HepG2 (cell line): ENCODE results near the gene KRTAP10-9. TPM values are rescaled to one million over a fixed set of nuclear protein-coding genes. Genes with fewer than 3 reads are reported as not detected.

Experiments
- ATAC-seq: fragments of 200-7000 bp; cut with Tn5 transposase; 3 replicates; pipeline ENCODE4 v1.9.1; 2020; ENCODE audit warnings: mild to moderate bottlenecking, moderate library complexity
- BruUV-seq: library from RNA; stranded (reverse); fragments of 400-500 nt; replicated peaks from 2 replicates; lab custom pipeline; 2021; lab: Mats Ljungman, UMichigan
- CTCF ChIA-PET: fragments of 300-600 bp; formaldehyde crosslinking; extraction: SDS; loops from one replicate; lab custom pipeline; 2021; ENCODE audit warnings: low total read pairs, inconsistent platforms, low intra/inter-chr PET ratio; lab: Yijun Ruan, JAX
- POLR2A ChIA-PET: fragments of 350-600 bp; sonication (Branson Sonifier 250); formaldehyde crosslinking; loops from one replicate; lab custom pipeline; 2020; ENCODE audit warnings: antibody characterized with exemption, inconsistent platforms; lab: Yijun Ruan, JAX
- DNase-seq: peaks from one replicate; pipeline ENCODE4 v3.0.0-alpha.2; 2015; ENCODE audit warnings: low spot score
- FAIRE-seq: peaks from 3 replicates; lab custom pipeline; 2011; peaks lifted over from hg19 to GRCh38; lab: Jason Lieb, UNC
- H2AFZ ChIP-seq: one replicate; pipeline ENCODE4 v1.6.1; 2011; ENCODE audit warnings: low read length, inconsistent platforms
- H3K27ac ChIP-seq: fragments of 300-600 bp; 3 replicates; pipeline ENCODE4 v1.8.0; 2011; ENCODE audit warnings: mixed run types, mild to moderate bottlenecking, mixed read lengths, low read length, inconsistent platforms; ENCODE audit not compliant: insufficient read depth; ENCODE audit errors: extremely low read length
- H3K27me3 ChIP-seq, 2 experiments: fragments of 200-600 bp in 1 of 2; 2 replicates in 1 of 2; 3 replicates in 1 of 2; pipeline versions ENCODE4 v1.6.0 to v1.8.0; 2011; ENCODE audit warnings: low read length in 2 of 2, mild to moderate bottlenecking in 2 of 2, moderate library complexity in 2 of 2, inconsistent platforms in 1 of 2; ENCODE audit not compliant: insufficient read depth in 2 of 2, control insufficient read depth in 1 of 2
- H3K36me3 ChIP-seq, 2 experiments: fragments of 200-600 bp in 1 of 2; replicated peaks in 1 of 2; 2 replicates in 1 of 2; 3 replicates in 1 of 2; pipeline versions ENCODE4 v1.5.1 to v1.8.0; 2011; ENCODE audit warnings: low read length in 2 of 2, inconsistent platforms in 1 of 2; ENCODE audit not compliant: insufficient read depth in 2 of 2, control insufficient read depth in 1 of 2
- H3K4me1 ChIP-seq: 2 replicates; pipeline ENCODE4 v1.5.1; 2012; ENCODE audit warnings: low read length, inconsistent platforms; ENCODE audit not compliant: insufficient read depth
- H3K4me2 ChIP-seq: 2 replicates; pipeline ENCODE4 v1.6.0; 2011; ENCODE audit warnings: low read depth, low read length, inconsistent platforms
- H3K4me3 ChIP-seq, 3 experiments: fragments of 200-600 bp in 1 of 3; sonication (generic), shearing (Covaris generic) in 1 of 3; replicated peaks in 1 of 3; 2 replicates each; pipeline ENCODE4 v1.5.1; 2011 to 2016; ENCODE audit warnings: low read length in 3 of 3, inconsistent platforms in 2 of 3, low read depth in 2 of 3, mild to moderate bottlenecking in 2 of 3, control low read depth in 1 of 3, mixed read lengths in 1 of 3; ENCODE audit not compliant: insufficient read depth in 1 of 3
- H3K79me2 ChIP-seq: one replicate; pipeline ENCODE4 v1.6.1; 2011; ENCODE audit warnings: low read length, inconsistent platforms; ENCODE audit not compliant: insufficient read depth
- H3K9ac ChIP-seq: 2 replicates; pipeline ENCODE4 v1.6.0; 2011; ENCODE audit warnings: mild to moderate bottlenecking, low read depth, low read length, inconsistent platforms; ENCODE audit not compliant: insufficient read depth
- H3K9me3 ChIP-seq: 2 replicates; pipeline ENCODE4 v1.5.1; 2012; ENCODE audit warnings: mild to moderate bottlenecking, low read length
- H4K20me1 ChIP-seq: 2 replicates; pipeline ENCODE4 v1.6.0; 2011; ENCODE audit warnings: inconsistent platforms, mild to moderate bottlenecking, low read length, moderate library complexity; ENCODE audit not compliant: insufficient read depth
- ELF4 ChIP-seq: sonication (generic); formaldehyde crosslinking; IDR thresholded peaks from 2 replicates; pipeline ENCODE4 v1.5.0; 2020; ENCODE audit warnings: missing genetic modification reagents, mild to moderate bottlenecking, moderate library complexity, borderline replicate concordance
- SALL2 ChIP-seq: sonication (generic); formaldehyde crosslinking; IDR thresholded peaks from 2 replicates; pipeline ENCODE4 v1.8.1; 2023; ENCODE audit warnings: mild to moderate bottlenecking, missing genetic modification reagents, inconsistent platforms
- SIX1 ChIP-seq: sonication (generic); formaldehyde crosslinking; IDR thresholded peaks from 2 replicates; pipeline ENCODE4 v1.4.0; 2020; ENCODE audit warnings: missing genetic modification reagents, borderline replicate concordance
- ZNF230 ChIP-seq: sonication (generic); formaldehyde crosslinking; IDR thresholded peaks from 2 replicates; pipeline ENCODE4 v1.4.0; 2020; ENCODE audit warnings: mild to moderate bottlenecking, missing genetic modification reagents
- ZNF713 ChIP-seq: sonication (generic); formaldehyde crosslinking; IDR thresholded peaks from 2 replicates; pipeline ENCODE4 v1.4.0; 2020; ENCODE audit warnings: mild to moderate bottlenecking, missing genetic modification reagents
- ZNF781 ChIP-seq: sonication (generic); formaldehyde crosslinking; IDR thresholded peaks from 2 replicates; pipeline ENCODE4 v1.5.1; 2020; ENCODE audit warnings: borderline replicate concordance, mild to moderate bottlenecking, missing genetic modification reagents; ENCODE audit errors: not compliant biosample characterization
- WGBS: methylation state at CpG from one replicate; pipeline ENCODE4 v1.1.6; 2017; ENCODE audit warnings: low lambda C conversion rate; 5-methylcytosine and 5-hydroxymethylcytosine counted together
- in situ Hi-C: cut with HindIII; loops from 2 replicates; pipeline ENCODE4 v1.10.0; 2017; ENCODE audit warnings: low pct_unique_long_range_greater_than_20kb; ENCODE audit not compliant: extremely low pct_ligation_motif_present
- intact Hi-C: fragments of 100-400 bp; cut with micrococcal nuclease; formaldehyde crosslinking; loops from one replicate; pipeline ENCODE4 v1.10.0; 2022; ENCODE audit not compliant: unreplicated experiment
- polyA plus RNA-seq, 8 experiments: library from polyadenylated mRNA; depleted of rRNA in 3 of 8; stranded (reverse) in 7 of 8; unstranded in 1 of 8; fragments of >200 nt; fragmentation: Illumina TruSeq in 4 of 8; extraction: Trizol in 4 of 8; gene quantifications; 2 replicates each; pipeline versions ENCODE4 v1.2.1 to v1.2.3, GENCODE V29; 2011 to 2016; ENCODE audit warnings: low read depth in 4 of 8, missing spikeins in 1 of 8, mixed read lengths in 1 of 8; ENCODE audit not compliant: insufficient read depth in 1 of 8
- total RNA-seq, 5 experiments: library from RNA; depleted of rRNA; stranded (reverse); fragments of >200 nt; fragmentation: Illumina TruSeq; extraction: Trizol; gene quantifications; 2 replicates each; pipeline ENCODE4 v1.2.3, GENCODE V29; 2016; ENCODE audit warnings: low read depth in 1 of 5
- TF ChIP-seq, protein P1 (sequence below): sonication (generic); formaldehyde crosslinking; IDR thresholded peaks from 2 replicates; pipeline ENCODE4 v1.4.0; 2020; ENCODE audit warnings: missing genetic modification reagents
- TF ChIP-seq, protein P2 (sequence below): sonication (generic); formaldehyde crosslinking; IDR thresholded peaks from 2 replicates; pipeline ENCODE4 v1.8.0; 2023; ENCODE audit warnings: mild to moderate bottlenecking, missing genetic modification reagents

Gene KRTAP10-9
- total and polyA plus RNA-seq, 2 of the 13 experiments (the other 11 are each of a cell fraction or from before 2014, with no cell fraction given), result not detected

DNA sequence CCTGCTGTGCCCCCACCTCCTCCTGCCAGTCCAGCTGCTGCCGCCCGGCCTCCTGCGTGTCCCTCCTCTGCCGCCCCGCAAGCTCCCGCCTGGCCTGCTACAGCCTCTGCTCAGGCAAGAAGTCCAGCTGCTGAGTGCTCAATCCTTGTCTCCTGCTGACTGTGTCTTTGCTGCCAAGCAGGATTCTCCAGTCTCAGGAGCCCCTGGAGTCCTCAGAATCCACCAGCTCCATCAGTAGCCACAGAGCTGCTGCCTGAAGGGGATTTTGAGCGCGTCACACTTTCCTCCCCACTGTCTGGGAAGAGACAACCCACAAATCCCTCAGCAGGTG, 20.3 kb downstream of the KRTAP10-9 start:
- no peak overlapping the region for H3K4me2 ChIP-seq
- H3K4me1 ChIP-seq, result no peaks in the 10 kb centered on the region
- H4K20me1 ChIP-seq, result no peaks in the 10 kb centered on the region
- no peak for FAIRE-seq
- intact Hi-C loops, result no loop called here
- no peaks in the 10 kb centered on the region for H3K79me2 ChIP-seq
- no peak for ATAC-seq
- TF ChIP-seq ELF4 (CRISPR knock-in tag) (no peak), ZNF781 (CRISPR knock-in tag) (no peak), SIX1 (CRISPR knock-in tag) (no peak), SALL2 (CRISPR knock-in tag) (no peak), ZNF713 (CRISPR knock-in tag) (no peak), ZNF230 (CRISPR knock-in tag) (no peak)
- TF ChIP-seq, protein P1, sequence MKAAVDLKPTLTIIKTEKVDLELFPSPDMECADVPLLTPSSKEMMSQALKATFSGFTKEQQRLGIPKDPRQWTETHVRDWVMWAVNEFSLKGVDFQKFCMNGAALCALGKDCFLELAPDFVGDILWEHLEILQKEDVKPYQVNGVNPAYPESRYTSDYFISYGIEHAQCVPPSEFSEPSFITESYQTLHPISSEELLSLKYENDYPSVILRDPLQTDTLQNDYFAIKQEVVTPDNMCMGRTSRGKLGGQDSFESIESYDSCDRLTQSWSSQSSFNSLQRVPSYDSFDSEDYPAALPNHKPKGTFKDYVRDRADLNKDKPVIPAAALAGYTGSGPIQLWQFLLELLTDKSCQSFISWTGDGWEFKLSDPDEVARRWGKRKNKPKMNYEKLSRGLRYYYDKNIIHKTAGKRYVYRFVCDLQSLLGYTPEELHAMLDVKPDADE (CRISPR knock-in tag), result no peak
- TF ChIP-seq, protein P2, sequence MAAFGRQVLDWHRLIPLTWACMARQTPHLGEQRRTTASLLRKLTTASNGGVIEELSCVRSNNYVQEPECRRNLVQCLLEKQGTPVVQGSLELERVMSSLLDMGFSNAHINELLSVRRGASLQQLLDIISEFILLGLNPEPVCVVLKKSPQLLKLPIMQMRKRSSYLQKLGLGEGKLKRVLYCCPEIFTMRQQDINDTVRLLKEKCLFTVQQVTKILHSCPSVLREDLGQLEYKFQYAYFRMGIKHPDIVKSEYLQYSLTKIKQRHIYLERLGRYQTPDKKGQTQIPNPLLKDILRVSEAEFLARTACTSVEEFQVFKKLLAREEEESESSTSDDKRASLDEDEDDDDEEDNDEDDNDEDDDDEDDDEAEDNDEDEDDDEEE (CRISPR knock-in tag), result no peak
- H3K36me3 ChIP-seq, result no peaks in the 10 kb centered on the region
- DNase-seq, result no peak
- H3K27me3 ChIP-seq, result peaks cover 3 to 30% of the 10 kb centered on the region in 2 experiments; a peak in 4 of 5 replicates
- ChIA-PET CTCF (no interaction called here), POLR2A (no interaction called here)
- H3K27ac ChIP-seq, result no peak overlapping the region
- H3K9ac ChIP-seq, result no peak overlapping the region
- 65% methylated on average over 8 of the region's 8 CpGs for WGBS
- no peak overlapping the region for H3K4me3 ChIP-seq
- peaks cover 22% of the 10 kb centered on the region for H3K9me3 ChIP-seq
- in situ Hi-C loops, result no loop called here
- no TSS peak for BruUV-seq
- no peak overlapping the region for H2AFZ ChIP-seq
